Measurements from ENCODE around the gene DHX29. TPM values are rescaled to one million over a fixed set of nuclear protein-coding genes. Genes with fewer than 3 reads are reported as not detected.

DHX29 gene
- total RNA-seq, 1 experiment from 2014 or later = 28.7 TPM

DNA sequence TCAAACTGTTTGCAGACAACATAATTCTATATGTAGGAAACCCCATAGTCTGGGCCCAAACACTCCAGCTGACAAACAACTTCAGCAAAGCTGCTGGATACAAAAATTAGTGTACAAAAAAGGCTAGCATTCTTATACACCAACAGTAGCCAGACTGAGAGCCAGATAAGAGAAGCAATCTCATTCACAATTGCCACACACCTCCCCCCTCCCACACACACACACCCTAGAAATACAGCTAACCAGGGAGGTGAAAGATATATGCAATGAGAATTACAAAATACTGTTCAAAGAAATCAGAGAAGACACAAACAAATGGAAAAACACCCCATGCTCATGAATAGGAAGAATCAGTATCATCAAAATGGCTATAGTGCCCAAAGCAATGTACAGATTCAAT is 9.3 kb upstream of the DHX29 start:
- DNase-seq (ENCODE audit: low read depth) = no peak

DNA sequence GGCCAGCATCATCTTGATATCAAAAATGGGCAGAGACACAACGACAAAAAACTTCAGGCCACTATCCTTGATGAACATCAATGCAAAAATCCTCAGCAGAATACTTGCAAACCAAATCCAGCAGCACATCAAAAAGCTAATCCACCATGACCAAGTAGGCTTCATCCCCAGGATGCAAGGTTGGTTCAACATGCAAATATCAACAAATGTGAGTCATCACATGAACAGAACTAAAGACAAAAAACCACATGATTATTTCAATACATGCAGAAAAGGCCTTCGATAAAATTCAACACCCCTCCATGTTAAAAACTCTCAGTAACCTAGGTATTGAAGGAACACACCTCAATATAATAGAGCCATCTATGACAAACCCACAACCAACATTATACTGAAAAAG is 8.8 kb upstream of the DHX29 start:
- DNase-seq (ENCODE audit: low read depth) = peak; percentile 15

DNA sequence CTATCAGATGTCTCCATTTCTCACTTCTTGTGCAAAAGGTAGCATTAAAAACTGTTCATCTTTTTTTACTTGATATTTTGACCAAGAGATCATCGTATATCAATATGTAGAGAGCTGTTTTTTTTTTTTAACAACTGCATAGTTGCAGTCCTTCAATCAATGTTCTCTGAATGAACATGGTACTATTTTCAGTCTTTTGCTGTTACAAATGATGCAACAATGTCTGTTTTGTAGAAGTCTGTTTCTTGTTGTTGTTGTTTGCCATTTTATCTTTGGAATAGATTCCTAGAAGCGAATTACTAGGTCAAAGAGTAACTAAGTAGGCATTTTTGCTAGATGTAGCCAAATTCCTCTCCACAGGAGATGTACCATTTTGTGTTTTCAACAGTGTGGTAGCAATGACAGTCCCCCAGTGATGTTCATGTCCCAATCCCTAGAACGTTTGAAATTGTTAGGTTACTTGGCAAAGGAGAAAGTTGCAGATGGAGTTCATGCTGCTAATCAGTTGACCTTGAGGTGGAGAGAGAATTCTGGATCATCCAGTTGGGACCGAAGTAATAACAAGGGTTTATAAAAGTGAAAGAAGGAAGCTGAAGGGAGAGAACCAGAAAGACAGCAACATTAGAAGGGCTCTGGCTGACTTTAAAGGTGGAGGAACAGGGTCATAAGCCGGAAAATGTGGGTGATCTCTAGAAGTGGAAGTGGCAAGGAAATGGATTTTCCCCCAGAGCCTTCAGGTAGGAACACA is 6.5 kb upstream of the DHX29 start:
- DNase-seq (ENCODE audit: low read depth) = no peak

DNA sequence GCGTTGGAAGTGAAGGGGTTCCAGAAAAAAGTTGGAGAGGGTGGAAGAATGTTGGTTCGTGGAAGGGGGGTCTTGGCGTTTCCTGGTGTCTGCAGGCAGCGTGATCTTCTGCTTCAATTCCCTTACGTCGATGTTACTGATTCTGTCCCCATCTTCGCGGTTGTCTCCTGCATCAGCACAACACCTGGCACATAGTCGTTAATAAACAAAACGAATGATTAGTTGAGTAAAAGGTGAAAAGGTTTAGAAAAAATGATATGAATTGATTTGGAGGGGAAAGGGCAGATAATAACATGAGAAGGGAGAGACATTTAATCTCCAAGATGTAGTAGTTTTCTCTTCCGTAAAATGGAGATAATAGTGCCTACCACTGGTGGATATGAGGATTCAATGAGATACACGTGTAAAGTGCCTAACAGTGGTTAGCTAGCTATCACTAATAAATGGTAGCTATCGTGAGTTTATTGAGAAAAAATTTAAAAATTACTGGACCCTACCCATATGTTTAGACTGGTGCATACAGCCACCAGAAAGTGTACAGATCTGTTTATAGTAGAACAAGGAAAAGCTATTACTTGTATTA is 851 bp upstream of the DHX29 start:
- DNase-seq (ENCODE audit: low read depth) = peak; percentile 27

DNA sequence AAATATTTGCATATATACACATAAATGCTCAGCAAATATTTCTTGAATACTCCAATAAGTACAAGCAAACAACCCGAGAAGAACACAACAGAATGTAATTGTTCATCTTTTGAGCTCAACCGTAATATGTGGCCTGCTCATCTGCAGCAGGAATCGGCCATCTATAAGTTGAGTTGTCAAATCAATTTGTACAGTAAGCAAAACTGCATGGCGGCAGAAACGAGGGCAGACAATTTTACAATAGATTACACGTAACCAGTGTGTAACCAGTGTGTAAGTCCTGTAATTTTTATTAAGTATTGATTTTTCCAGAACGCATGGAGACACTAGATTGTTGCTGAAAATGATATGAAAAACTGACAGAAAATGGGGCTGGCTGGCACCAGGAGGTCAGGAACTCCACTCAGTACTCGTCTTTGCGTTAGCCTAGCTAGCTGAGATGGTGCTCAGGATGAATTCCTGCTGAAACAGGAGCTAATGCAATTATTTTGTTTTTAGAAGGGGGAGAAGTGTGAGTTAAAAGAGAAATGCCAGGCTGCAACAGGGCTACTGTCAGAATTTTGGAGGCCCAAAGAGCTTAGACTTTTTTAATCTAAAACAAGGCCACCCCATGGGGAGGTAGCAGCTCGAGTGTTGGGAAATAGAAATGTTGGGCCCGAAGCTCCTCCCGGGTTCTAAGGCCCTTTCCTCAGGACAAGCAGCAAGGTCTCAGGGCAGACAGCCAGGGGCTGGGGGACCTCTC is 682 bp downstream of the DHX29 start:
- peak; percentile 13 for DNase-seq (ENCODE audit: low read depth)

DNA sequence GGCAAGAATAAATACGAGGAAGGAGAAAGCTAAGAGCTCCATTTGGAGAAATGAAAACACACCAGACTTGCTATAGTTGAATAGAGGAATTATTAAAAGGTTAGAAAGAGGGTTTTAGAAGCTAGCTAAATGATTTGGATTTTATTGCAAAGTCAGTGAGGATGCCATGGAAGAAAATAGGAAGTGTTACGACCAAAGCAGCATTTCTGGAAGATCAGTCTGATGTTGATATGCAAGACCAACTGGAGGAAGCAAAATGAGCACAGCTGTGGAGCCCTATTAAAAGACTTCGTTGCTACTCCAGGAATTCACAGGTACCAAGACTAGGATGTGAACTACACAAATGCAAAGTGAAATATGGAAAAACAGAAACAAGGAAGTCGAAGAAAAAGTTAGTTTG is 2.1 kb downstream of the DHX29 start:
- DNase-seq (ENCODE audit: low read depth) = no peak

DNA sequence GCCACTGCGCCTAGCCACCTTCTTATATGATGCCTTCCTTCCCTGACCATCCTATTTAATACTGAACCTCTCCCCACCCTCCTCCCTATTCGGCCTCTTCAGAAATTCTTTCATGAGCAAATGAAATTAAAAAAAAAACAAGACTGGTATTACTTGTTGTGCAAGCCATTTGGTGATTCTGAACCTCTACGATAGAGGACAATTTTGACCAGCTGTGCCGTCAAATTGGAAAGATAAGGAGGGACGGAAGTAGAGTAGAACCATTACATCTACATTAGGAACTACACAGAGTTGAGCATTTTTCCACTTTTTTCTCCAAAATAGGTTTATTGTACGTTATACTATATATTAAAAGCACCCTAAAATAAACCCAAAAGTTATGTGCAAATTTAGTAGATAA is 2.9 kb downstream of the DHX29 start:
- no peak for DNase-seq (ENCODE audit: low read depth)

DNA sequence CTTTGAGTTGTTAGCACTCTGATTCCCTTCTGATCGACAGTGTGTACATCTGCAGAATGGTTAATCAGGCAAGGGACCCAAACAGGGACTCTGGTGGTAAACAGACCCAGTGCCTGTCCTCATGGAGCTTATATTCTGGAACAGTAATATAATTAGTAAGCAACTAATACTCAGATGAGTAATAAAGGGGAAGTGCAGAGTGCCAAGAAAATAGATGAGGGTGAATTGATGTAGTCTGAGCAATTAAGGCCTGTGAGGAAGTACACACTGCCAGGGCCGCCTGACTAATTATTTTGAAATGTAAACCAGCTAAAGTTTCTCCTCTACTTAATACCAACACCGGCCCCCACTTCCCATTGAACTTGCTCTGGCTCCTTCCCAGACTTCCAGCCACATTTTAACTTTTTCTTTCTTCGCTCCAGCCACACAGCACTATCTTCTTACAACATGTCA is 4.2 kb downstream of the DHX29 start:
- peak; percentile 95 for DNase-seq (ENCODE audit: low read depth)

DNA sequence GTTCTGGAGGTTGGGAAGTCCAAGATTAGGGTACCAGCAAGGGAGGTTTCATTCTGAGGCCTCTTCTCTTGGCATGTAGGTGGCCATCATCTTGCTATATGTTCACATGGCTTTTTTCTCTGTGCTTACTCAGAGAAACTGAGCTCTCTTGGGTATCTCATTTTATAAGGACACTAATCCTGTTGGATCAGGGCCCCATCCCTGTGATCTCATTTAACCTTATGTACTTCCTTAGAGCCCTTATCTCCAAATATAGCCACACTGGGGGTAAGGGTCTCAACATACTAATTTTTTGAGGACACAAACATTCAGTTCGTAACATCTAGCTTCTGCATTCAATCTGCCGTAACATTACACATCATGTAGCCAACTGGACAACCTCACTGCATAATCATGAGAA is 6.6 kb downstream of the DHX29 start:
- DNase-seq (ENCODE audit: low read depth) = no peak

DNA sequence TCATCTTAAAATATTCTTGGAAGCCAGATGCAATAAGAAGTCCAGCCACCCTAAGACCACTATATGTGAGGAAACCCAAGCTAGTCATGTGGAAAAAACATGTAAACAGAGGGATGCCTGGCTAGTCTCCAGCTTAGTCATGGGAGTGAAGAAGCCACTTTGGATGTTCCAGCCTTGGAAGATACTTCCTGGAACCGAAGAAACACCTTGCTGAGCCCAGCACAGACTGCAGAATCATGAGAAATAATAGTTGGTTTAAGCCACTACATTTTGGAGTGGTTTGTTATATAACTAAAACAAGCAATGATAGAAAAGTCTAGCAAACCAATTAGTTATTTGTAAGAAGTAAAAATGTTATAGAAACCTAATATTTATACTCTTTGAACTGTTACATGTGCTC is 12.6 kb downstream of the DHX29 start:
- no peak for DNase-seq (ENCODE audit: low read depth)

DNA sequence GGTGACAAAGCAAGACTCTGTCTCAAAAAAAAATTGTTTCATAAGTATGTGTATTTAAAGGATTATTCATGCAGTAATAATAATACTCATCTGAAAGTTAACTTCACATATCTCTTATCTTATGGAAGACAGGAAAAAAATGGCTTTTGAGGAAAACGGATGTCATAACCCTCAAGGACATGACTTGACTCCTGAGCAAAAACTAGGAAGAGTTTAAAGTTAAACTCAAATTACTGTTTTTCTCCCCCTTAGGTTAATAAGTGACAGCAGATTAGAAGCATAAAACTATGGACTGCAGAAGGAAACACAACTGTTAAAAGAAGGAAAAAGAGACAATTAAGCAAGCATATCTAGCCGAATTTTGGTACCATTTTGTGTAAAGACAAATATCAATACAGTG is 16.5 kb downstream of the DHX29 start:
- no peak for DNase-seq (ENCODE audit: low read depth)

DNA sequence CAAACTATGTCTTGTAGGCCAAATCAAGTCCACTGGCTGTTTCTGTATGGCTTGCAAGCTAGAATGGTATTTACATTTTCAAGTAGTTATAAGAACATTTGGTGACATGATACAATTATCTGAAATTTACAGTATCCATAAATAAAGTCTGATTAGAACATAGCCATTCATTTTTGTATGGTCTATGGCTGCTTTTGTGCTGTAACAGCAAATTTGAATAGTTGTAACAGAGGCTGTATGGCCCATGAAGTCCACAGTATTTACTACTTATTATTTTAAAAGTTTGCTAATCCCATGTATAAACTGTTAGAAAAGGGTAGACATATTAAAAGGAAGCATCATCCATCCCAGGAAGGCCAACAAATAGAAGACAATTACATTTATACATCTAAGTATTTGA is 17.7 kb downstream of the DHX29 start:
- DNase-seq (ENCODE audit: low read depth) = no peak

DNA sequence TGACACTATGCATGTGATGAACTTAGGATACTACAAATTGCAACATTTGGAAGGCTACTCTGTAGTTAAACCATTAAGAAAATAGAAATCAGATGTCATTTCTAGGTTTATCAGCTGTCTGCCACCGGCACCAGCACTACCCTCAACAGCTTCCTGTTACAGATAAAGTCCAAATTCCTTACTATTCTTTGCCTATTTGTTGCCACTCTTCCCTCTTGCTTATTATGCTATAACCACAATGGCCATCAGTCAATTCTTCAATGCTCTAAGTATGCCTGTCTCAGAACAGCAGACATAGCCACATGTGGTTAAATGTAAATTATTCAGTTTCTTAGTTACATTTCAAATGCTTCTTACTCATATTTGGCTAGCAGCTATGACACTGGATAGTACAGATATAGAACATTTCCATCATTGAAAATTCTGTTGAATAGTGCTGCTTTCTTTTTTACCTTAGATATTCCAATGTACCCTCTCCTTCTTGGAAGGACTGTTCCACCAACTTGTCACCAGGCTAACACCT is 21.0 kb downstream of the DHX29 start:
- DNase-seq (ENCODE audit: low read depth) = no peak

DNA sequence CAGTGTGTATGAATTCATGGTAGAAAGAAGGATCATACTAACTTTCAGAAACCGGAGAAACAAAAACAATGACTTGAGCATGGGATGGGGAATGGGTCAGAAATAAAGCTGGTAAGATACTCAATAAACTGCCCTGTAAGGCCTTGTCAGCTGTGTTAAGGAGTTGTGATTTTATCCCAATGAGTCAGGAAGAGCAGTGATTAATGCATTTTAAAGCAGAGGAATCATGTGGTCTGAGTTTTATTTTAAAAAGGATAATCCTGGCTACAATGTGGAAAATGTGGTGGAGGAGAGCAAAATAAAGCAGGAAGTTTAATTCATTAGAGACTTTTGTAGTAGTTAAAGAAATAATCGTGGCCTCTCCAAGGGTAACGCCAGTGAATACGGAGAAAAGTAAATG is 28.7 kb downstream of the DHX29 start:
- DNase-seq (ENCODE audit: low read depth) = peak; percentile 69

DNA sequence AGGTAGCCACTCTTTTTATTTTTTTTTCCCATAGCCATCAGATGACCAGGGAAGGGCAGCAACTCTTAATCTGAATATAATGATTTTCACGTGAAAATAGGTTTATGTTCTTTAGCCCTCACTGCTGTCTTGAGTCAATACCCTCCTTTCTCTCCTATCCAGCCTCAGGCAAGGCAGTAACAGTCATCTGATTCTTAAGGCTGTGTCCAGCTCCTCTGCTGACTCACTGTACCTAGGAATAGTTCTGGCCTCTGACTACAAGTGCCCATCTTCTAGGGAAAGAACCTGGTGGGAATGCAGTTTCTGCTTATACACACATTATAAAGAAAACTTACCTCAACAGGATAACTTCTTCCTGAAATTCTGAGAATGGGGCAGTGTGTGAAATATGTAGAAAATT is 30.7 kb downstream of the DHX29 start:
- peak; percentile 83 for DNase-seq (ENCODE audit: low read depth)

DNA sequence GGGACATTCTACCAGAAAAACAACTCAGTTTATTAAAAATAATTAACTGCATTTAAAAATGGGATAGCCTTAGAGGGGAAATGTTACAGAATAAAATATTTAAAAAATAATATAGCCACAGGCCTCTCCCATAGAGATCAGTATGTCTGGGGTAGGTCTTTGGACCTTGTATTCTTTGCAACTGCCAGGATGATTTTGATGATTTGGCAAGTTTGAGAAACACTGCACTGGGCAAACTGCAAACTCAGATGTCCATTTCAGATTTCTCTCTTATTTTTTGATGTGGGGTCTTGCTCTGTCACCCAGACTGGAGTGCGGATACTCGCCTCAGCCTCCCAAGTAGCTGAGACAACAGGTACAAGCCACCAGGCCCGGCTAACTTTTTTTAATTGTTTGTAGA is 49.2 kb downstream of the DHX29 start:
- no peak for DNase-seq (ENCODE audit: low read depth)

DNA sequence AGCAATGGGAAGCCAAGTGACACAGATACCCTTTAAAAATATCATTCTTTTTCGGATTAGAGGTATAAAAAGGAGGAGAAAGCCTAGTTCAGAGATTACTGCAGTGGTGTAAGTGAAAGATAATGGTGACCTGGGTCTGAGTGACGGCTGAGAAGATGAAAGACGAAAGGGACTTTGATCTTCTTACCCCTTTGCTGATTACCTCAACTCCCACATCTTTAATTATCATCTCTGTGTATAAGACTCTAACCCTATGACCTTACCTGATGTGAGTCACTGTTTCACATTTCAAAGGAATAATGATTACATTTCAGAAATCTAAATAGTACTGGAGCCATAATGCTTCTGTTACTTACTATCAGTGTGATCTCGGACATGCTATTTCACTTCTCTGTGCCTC is 52.7 kb downstream of the DHX29 start:
- no peak for DNase-seq (ENCODE audit: low read depth)

DNA sequence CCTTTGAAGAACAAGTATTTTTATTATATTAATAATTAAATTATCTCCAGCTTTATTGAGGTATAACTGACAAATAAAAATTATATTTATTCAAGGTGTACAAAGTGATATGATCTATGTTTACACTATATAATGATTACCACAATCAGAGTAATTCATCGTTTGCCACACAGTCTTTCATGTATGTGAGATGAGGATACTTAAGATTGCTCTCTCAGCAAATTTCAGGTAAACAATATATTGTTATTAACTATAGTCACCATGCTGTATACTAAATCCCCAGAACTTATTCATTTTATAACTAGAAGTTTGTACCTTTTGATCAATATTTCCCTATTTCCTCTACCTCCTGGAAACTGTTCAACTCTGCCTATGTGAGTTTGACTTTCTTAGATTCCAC is 57.4 kb downstream of the DHX29 start:
- no peak for DNase-seq (ENCODE audit: low read depth)

DNA sequence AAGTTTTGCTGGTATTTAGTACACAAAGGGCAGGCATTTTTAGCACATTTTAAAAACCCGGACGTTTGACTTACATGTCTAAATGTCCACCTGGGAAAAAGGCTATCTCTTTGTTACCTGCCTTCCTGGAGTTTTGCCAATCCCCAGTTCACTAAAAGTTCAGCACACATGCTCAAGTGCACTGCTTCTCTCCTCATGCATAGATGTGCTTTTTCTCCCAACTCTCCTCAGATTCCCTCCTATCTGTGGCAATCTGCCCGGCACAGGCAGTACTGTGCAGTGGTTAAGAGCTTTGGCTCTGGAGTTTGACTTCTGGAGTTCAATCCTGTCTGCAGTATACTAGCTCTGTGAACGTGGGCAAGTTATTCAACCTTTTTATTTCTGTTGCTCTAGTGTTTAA is 65.7 kb downstream of the DHX29 start:
- no peak for DNase-seq (ENCODE audit: low read depth)

DNA sequence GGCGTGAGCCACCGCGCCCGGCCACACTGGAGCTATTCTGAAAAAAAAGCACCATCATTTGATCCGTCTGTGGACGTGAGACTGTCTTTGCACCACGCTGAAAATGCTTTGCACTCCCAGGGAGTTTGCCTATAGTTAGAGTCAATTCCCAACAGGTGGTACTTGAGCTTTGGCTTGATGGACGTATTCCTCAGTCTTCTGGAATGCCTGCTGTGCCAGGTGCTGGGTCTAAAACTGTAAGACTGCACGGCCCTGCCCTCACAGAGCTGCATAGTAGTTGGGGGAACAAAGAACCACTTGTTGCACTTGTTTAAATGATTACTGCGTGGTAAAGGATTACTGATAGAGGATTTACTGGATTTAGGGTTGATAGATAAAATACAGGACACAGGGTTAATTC is 70.7 kb downstream of the DHX29 start:
- no peak for DNase-seq (ENCODE audit: low read depth)

DNA sequence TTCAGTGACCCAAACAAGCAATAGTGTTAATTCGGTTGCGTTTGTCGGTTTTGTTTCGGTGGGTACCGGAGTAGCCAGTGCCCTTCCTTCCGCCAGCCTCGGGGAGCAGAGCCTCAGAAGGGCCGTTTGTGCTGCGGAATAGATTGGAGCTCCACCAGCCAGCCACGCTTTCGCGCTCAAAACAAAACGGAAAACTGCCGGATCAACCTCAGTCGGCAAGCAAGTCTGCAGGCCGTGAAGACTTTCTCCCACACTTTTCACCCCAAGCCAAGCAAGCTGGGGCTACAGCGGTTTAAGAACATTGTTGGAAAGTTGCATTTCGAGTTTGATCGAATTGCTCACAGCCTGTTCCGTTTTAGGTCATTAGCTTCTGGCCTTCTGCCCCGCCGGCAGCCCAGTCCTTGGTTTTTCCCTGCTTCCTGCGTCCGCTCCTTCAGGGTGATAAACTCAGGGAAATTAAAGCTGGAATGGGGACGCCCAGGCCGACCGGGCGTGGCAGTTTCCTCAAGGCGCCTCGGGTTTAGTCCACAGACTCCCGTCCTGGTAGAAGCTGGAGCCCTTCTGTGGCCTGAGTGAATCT is 73.3 kb downstream of the DHX29 start:
- peak; percentile 70 for DNase-seq (ENCODE audit: low read depth)
